Ovary (tissue), 9 donors: ENCODE measurements around the gene RBP7. TPM values are rescaled to one million over a fixed set of nuclear protein-coding genes. Genes with fewer than 3 reads are reported as not detected.
"Not testable (repeated sequence)": the region's sequence is repeated elsewhere in the genome, so short reads cannot be mapped to it uniquely, and the experiment has no call there.

Source experiments
- DNase-seq, 5 donors: peaks; one replicate each; pipeline ENCODE4 v3.0.0-alpha.2; 2019 to 2020
- H3K27ac ChIP-seq, 2 donors: fragments of 200-600 bp; one replicate each; pipeline versions ENCODE4 v1.5.1 to v1.8.0; 2019 to 2022
- H3K27me3 ChIP-seq: fragments of 200-600 bp; one replicate; pipeline ENCODE4 v1.8.0; 2022
- H3K36me3 ChIP-seq: fragments of 200-600 bp; sonication (generic); one replicate; pipeline ENCODE4 v1.5.1; 2019
- H3K4me1 ChIP-seq: one replicate; pipeline ENCODE4 v1.8.1; 2013; ENCODE audit warnings: mild to moderate bottlenecking, moderate library complexity; ENCODE audit not compliant: insufficient read depth
- H3K4me3 ChIP-seq: fragments of 200-600 bp; sonication (generic); one replicate; pipeline ENCODE4 v1.5.1; 2017
- H3K9me3 ChIP-seq, 2 donors: fragments of 200-600 bp in 1 of 2; sonication (generic) in 1 of 2; one replicate each; pipeline versions ENCODE4 v1.5.1 to v1.8.1; 2013 to 2019; ENCODE audit warnings: mild to moderate bottlenecking in 1 of 2, moderate library complexity in 1 of 2
- CTCF ChIP-seq, 3 donors: fragments of 450-650 bp in 2 of 3; fragments of 200-600 bp in 1 of 3; IDR thresholded peaks; one replicate each; pipeline versions ENCODE4 v1.5.1 to v1.8.0; 2016 to 2022; ENCODE audit warnings: antibody characterized with exemption in 3 of 3, mild to moderate bottlenecking in 1 of 3
- EP300 ChIP-seq: sonication (generic); formaldehyde crosslinking; IDR thresholded peaks from one replicate; pipeline ENCODE4 v1.6.1; 2017; ENCODE audit warnings: antibody characterized with exemption
- POLR2A ChIP-seq: fragments of 450-650 bp; IDR thresholded peaks from one replicate; pipeline ENCODE4 v1.6.1; 2017; ENCODE audit warnings: antibody characterized with exemption, mild to moderate bottlenecking, moderate library complexity
- WGBS, 3 donors: extraction: QIAGEN DNeasy Blood & Tissue Kit in 1 of 3; methylation state at CpG; one replicate each; pipeline versions ENCODE4 v1.1.5 to v1.1.7; 2013 to 2017; 5-methylcytosine and 5-hydroxymethylcytosine counted together
- intact Hi-C, 4 donors: fragments of 100-400 bp; cut with DNase I; formaldehyde crosslinking; loops; one replicate each; pipeline versions ENCODE4 v1.11.0 to v1.15.1; 2022 to 2023
- polyA plus RNA-seq, 2 donors: library from polyadenylated mRNA; stranded (reverse); fragments of 200-250 nt in 1 of 2; fragments of 350-450 nt in 1 of 2; fragmentation: Illumina TruSeq in 1 of 2; extraction: RNeasy Lipid Tissue Mini Kit (QIAGEN cat#74804) in 1 of 2; gene quantifications; one replicate each; pipeline ENCODE4 v1.2.3, GENCODE V29; 2013 to 2014
- total RNA-seq, 7 donors: library from RNA; depleted of rRNA in 2 of 7; stranded (reverse); fragments of >200 nt in 2 of 7; fragmentation: NEBNext Ultra II Directional in 3 of 7; extraction: Animal tissue kit (Norgen Biotek cat#: 25700) in 3 of 7; gene quantifications; one replicate each; pipeline versions ENCODE4 v1.1.0 to v1.2.4, GENCODE V29; 2016 to 2023
- donor health status: DM: no; HTN: no; CAD: no; lungs with moderate emphysema.
- donor health status: DM: no; HTN: no; CAD: no.
- donor health status: Bipolar disorder and iron deficiency.
- donor health status: DM: yes; HTN: yes; CAD: no.
- donor health status: DM: no; HTN: no; CAD: no.
- donor health status: DM: yes; HTN: yes; CAD: no.

RBP7 gene
- total and polyA plus RNA-seq, 9 donors, result 1.5 to 53.4 (median 14.6) TPM

GRCh38 chr1:9993561-9994075, 3.4 kb upstream of the RBP7 start:
- no peak for TF ChIP-seq EP300
- no peak for TF ChIP-seq CTCF (IDR thresholded peaks at IDR 0.05)
- no peak for TF ChIP-seq POLR2A
- Histone ChIP-seq H3K9me3 (no peaks in the 10 kb centered on the region), H3K27ac (no peak overlapping the region), H3K27me3 (no peaks in the 10 kb centered on the region), H3K4me1 (peaks cover 8% of the 10 kb centered on the region), H3K36me3 (no peaks in the 10 kb centered on the region), H3K4me3 (no peak overlapping the region)
- DNase-seq, result no peak
- intact Hi-C loops, result no loop called here
- 56 to 67% (median 66%) methylated on average over 7 of the region's 7 CpGs for WGBS, 3 donors

GRCh38 chr1:10001016-10001665, 4.1 kb downstream of the RBP7 start:
- 61 to 67% (median 63%) methylated on average over 8 of the region's 8 CpGs for WGBS, 3 donors
- intact Hi-C loops, result no loop called here
- H3K27me3 ChIP-seq, result no peaks in the 10 kb centered on the region

GRCh38 chr1:10005248-10005647, 8.2 kb downstream of the RBP7 start:
- H3K36me3 ChIP-seq, DNase-seq, H3K27me3 ChIP-seq, H3K4me3 ChIP-seq, intact Hi-C loops, H3K9me3 ChIP-seq, H3K27ac ChIP-seq, H3K4me1 ChIP-seq: not testable (repeated sequence)
- 78 to 89% (median 80%) methylated on average over 8 of the region's 8 CpGs for WGBS, 3 donors

More at GRCh38 chr1:10001016-10001665, 4.1 kb downstream of the RBP7 start:
- TF ChIP-seq CTCF (IDR thresholded peaks at IDR 0.05), result no peak
- no peak for TF ChIP-seq EP300
- no peak for TF ChIP-seq POLR2A
- Histone ChIP-seq H3K4me3 (no peak overlapping the region), H3K27ac (no peak overlapping the region), H3K4me1 (peaks cover 8% of the 10 kb centered on the region), H3K36me3 (no peaks in the 10 kb centered on the region), H3K9me3 (no peaks in the 10 kb centered on the region)
- no peak for DNase-seq

GRCh38 chr1:10007169-10007568, 10.1 kb downstream of the RBP7 start:
- no peak overlapping the region for H3K27ac ChIP-seq
- intact Hi-C loops, result no loop called here
- no peak for TF ChIP-seq EP300
- TF ChIP-seq POLR2A, result no peak
- no peak for TF ChIP-seq CTCF (IDR thresholded peaks at IDR 0.05)
- no peaks in the 10 kb centered on the region for H3K9me3 ChIP-seq
- no peak for DNase-seq
- no peaks in the 10 kb centered on the region for H3K27me3 ChIP-seq
- H3K4me3 ChIP-seq, result no peak overlapping the region
- no peaks in the 10 kb centered on the region for H3K36me3 ChIP-seq
- 41 to 47% (median 44%) methylated on average over 4 of the region's 4 CpGs for WGBS, 3 donors
- no peaks in the 10 kb centered on the region for H3K4me1 ChIP-seq

- intact Hi-C loops, result no loop called here
- DNase-seq, result no peak
- 83 to 88% (median 86%) methylated on average over 5 of the region's 5 CpGs for WGBS, 3 donors
- H3K27ac ChIP-seq, result no peak overlapping the region
- H3K36me3 ChIP-seq, result no peaks in the 10 kb centered on the region
- H3K27me3 ChIP-seq, result no peaks in the 10 kb centered on the region
- H3K9me3 ChIP-seq, result no peaks in the 10 kb centered on the region
- TF ChIP-seq EP300 (no peak), CTCF (IDR thresholded peaks at IDR 0.05) (no peak), POLR2A (no peak)
- no peaks in the 10 kb centered on the region for H3K4me1 ChIP-seq
- no peak overlapping the region for H3K4me3 ChIP-seq
Measured at GRCh38 chr1:10014016-10014415, 17.0 kb downstream of the RBP7 start.
